ENCODE data around the gene CABP4.
A peak's percentile ranks its signal among the peaks of the same experiment; 100 is the strongest.

CABP4 gene

GRCh38 chr11:67455054-67455453, at the start of gene CABP4:
CABP4 (plus strand) TSS chr11:67455354; CDS start chr11:67455424, 70 bp downstream.
- DNase-seq (ENCODE audit: low read depth in 1 of 2, low spot score in 1 of 2), result no peak

- no peak for DNase-seq (ENCODE audit: low read depth in 1 of 2, low spot score in 1 of 2)
These were observed 49.3 kb upstream of the CABP4 start for GRCh38 chr11:67405688-67406339.

- no peak for DNase-seq (ENCODE audit: low read depth in 1 of 2, low spot score in 1 of 2)
These were observed 48.7 kb upstream of the CABP4 start for GRCh38 chr11:67406420-67406968.

- no peak for DNase-seq (ENCODE audit: low read depth in 1 of 2, low spot score in 1 of 2)
These were observed 48.0 kb upstream of the CABP4 start for GRCh38 chr11:67406969-67407687.

GRCh38 chr11:67407688-67408163, 47.4 kb upstream of the CABP4 start:
- no peak for DNase-seq (ENCODE audit: low read depth in 1 of 2, low spot score in 1 of 2)

GRCh38 chr11:67408437-67409200, 46.5 kb upstream of the CABP4 start:
- no peak for DNase-seq (ENCODE audit: low read depth in 1 of 2, low spot score in 1 of 2)

- peak; percentile 51 to 61 for DNase-seq (ENCODE audit: low read depth in 1 of 2, low spot score in 1 of 2)
These were observed 45.9 kb upstream of the CABP4 start for GRCh38 chr11:67409261-67409666.

GRCh38 chr11:67409781-67410368, 45.3 kb upstream of the CABP4 start:
- DNase-seq (ENCODE audit: low read depth in 1 of 2, low spot score in 1 of 2), result no peak

GRCh38 chr11:67410369-67410831, 44.8 kb upstream of the CABP4 start:
- DNase-seq (ENCODE audit: low read depth in 1 of 2, low spot score in 1 of 2), result no peak

GRCh38 chr11:67410984-67411784, 44.0 kb upstream of the CABP4 start:
- no peak for DNase-seq (ENCODE audit: low read depth in 1 of 2, low spot score in 1 of 2)

GRCh38 chr11:67411785-67412152, 43.4 kb upstream of the CABP4 start:
- DNase-seq (ENCODE audit: low read depth in 1 of 2, low spot score in 1 of 2), result no peak

- DNase-seq (ENCODE audit: low read depth in 1 of 2, low spot score in 1 of 2), result no peak
These were observed 42.5 kb upstream of the CABP4 start for GRCh38 chr11:67412495-67413179.

- no peak for DNase-seq (ENCODE audit: low read depth in 1 of 2, low spot score in 1 of 2)
These were observed 41.8 kb upstream of the CABP4 start for GRCh38 chr11:67413266-67413849.

GRCh38 chr11:67415501-67416304, 39.5 kb upstream of the CABP4 start, which contains the start of gene CARNS1:
CARNS1 (plus strand) TSS chr11:67415678; CDS start chr11:67416200, 522 bp downstream.
- no peak for DNase-seq (ENCODE audit: low read depth in 1 of 2, low spot score in 1 of 2)

- DNase-seq (ENCODE audit: low read depth in 1 of 2, low spot score in 1 of 2), result peak; percentile 45 to 71
These were observed 38.5 kb upstream of the CABP4 start for GRCh38 chr11:67416416-67417335.

GRCh38 chr11:67417425-67417824, 37.7 kb upstream of the CABP4 start:
- DNase-seq (ENCODE audit: low read depth in 1 of 2, low spot score in 1 of 2), result no peak
